K562 (cell line): ENCODE measurements around the gene RHBDF2. TPM values are rescaled to one million over a fixed set of nuclear protein-coding genes. Genes with fewer than 3 reads are reported as not detected.

Experiments used
- BRD9 ChIP-seq: fragments of 450-650 bp; IDR thresholded peaks from 2 replicates; pipeline ENCODE4 v1.6.1; 2018; ENCODE audit warnings: low read depth; ENCODE audit not compliant: partially characterized antibody
- C11orf30 ChIP-seq: fragments of 450-650 bp; IDR thresholded peaks from 2 replicates; pipeline ENCODE4 v1.6.1; 2016; ENCODE audit warnings: low read depth, mild to moderate bottlenecking
- CHD1 ChIP-seq: fragments of 200-600 bp; sonication (generic); IDR thresholded peaks from one replicate; pipeline ENCODE4 v1.6.1; 2012; ENCODE audit warnings: mild to moderate bottlenecking, moderate library complexity, low read length, inconsistent platforms
- CHD2 ChIP-seq: IDR thresholded peaks from 2 replicates; pipeline ENCODE4 v1.6.1; 2011; ENCODE audit warnings: low read depth, low read length
- FOXM1 ChIP-seq, 2 experiments: fragments of 450-650 bp in 1 of 2; sonication (generic) in 1 of 2; formaldehyde crosslinking in 1 of 2; IDR thresholded peaks; 2 replicates each; pipeline versions ENCODE4 v1.6.1 to v1.9.0; 2017 to 2022; ENCODE audit warnings: low read depth in 2 of 2, mild to moderate bottlenecking in 2 of 2, missing genetic modification reagents in 1 of 2, moderate library complexity in 1 of 2
- HDAC1 ChIP-seq, 2 experiments: fragments of 450-650 bp; IDR thresholded peaks; 2 replicates each; pipeline ENCODE4 v1.6.1; 2016 to 2017; ENCODE audit warnings: inconsistent platforms in 1 of 2, mild to moderate bottlenecking in 1 of 2, moderate library complexity in 1 of 2
- HNRNPL ChIP-seq: fragments of 200-400 bp; formaldehyde crosslinking; IDR thresholded peaks from 2 replicates; pipeline ENCODE4 v1.6.1; 2017; ENCODE audit warnings: low read depth, mild to moderate bottlenecking, low read length
- LCOR ChIP-seq: sonication (generic); formaldehyde crosslinking; IDR thresholded peaks from 2 replicates; pipeline ENCODE4 v1.8.0; 2022; ENCODE audit warnings: mild to moderate bottlenecking, missing genetic modification reagents
- NFE2L1 ChIP-seq: fragments of 450-650 bp; IDR thresholded peaks from 2 replicates; pipeline ENCODE4 v1.6.1; 2016; ENCODE audit warnings: missing genetic modification characterization, low read depth, mild to moderate bottlenecking, missing compliant biosample characterization, moderate library complexity, borderline replicate concordance
- POLR2AphosphoS5 ChIP-seq: IDR thresholded peaks from 2 replicates; pipeline ENCODE4 v1.6.1; 2011; ENCODE audit warnings: mild to moderate bottlenecking, low read depth, low read length, moderate library complexity; ENCODE audit not compliant: control insufficient read depth, insufficient read depth
- RAD51 ChIP-seq: fragments of 450-650 bp; IDR thresholded peaks from 2 replicates; pipeline ENCODE4 v1.7.1; 2016; ENCODE audit warnings: low read depth, mild to moderate bottlenecking, borderline replicate concordance
- SRSF3 ChIP-seq: fragments of 200-400 bp; formaldehyde crosslinking; IDR thresholded peaks from 2 replicates; pipeline ENCODE4 v1.6.1; 2016; ENCODE audit warnings: mild to moderate bottlenecking, low read length, moderate library complexity; ENCODE audit not compliant: insufficient read depth
- TRIM24 ChIP-seq, 2 experiments: fragments of 450-650 bp; IDR thresholded peaks; 2 replicates each; pipeline ENCODE4 v1.6.1; 2016
- TRIM28 ChIP-seq: fragments of 450-650 bp; IDR thresholded peaks from 2 replicates; pipeline ENCODE4 v1.6.1; 2017
- VEZF1 ChIP-seq: fragments of 200-800 bp; sonication (Bioruptor generic); IDR thresholded peaks from 2 replicates; pipeline ENCODE4 v1.6.1; 2017; ENCODE audit warnings: missing genetic modification characterization, missing compliant biosample characterization
- ZBTB11 ChIP-seq, 3 experiments: fragments of 200-800 bp in 1 of 3; fragments of 250-450 bp in 1 of 3; fragments of 450-650 bp in 1 of 3; sonication (Bioruptor Pico) in 1 of 3; sonication (Bioruptor generic) in 1 of 3; formaldehyde crosslinking in 1 of 3; IDR thresholded peaks; 2 replicates each; pipeline versions ENCODE4 v1.6.1 to v1.8.0; 2016 to 2022; ENCODE audit warnings: mild to moderate bottlenecking in 2 of 3, missing genetic modification characterization in 2 of 3, missing compliant biosample characterization in 1 of 3, moderate library complexity in 1 of 3
- ZBTB7A ChIP-seq: IDR thresholded peaks from 2 replicates; pipeline ENCODE4 v1.6.1; 2011; ENCODE audit warnings: low read depth, mild to moderate bottlenecking, low read length, moderate library complexity, borderline replicate concordance; ENCODE audit not compliant: control insufficient read depth
- ZKSCAN1 ChIP-seq: fragments of 150-350 bp; IDR thresholded peaks from 2 replicates; pipeline ENCODE4 v1.6.1; 2016; ENCODE audit warnings: low read depth, low read length
- ZNF253 ChIP-seq: fragments of 250-450 bp; sonication (Bioruptor Pico); conservative IDR thresholded peaks from 2 replicates; pipeline ENCODE4 v1.6.1; 2021; ENCODE audit warnings: mild to moderate bottlenecking
- ZNF79 ChIP-seq: fragments of 250-450 bp; sonication (Bioruptor Pico); IDR thresholded peaks from 2 replicates; pipeline ENCODE4 v1.4.0; 2020; ENCODE audit warnings: low read depth, mild to moderate bottlenecking, moderate library complexity
- polyA plus RNA-seq, 8 experiments: library from polyadenylated mRNA; depleted of rRNA in 4 of 8; stranded (reverse) in 5 of 8; unstranded in 3 of 8; fragments of >200 nt; fragmentation: Nextera tagmentation in 2 of 8; fragmentation: Illumina TruSeq in 1 of 8; extraction: Ambion mirVana in 2 of 8; extraction: Trizol in 1 of 8; gene quantifications; 2 replicates each; pipeline versions ENCODE4 v1.2.1 to v1.2.3, GENCODE V29; 2011 to 2014; ENCODE audit warnings: inconsistent platforms in 1 of 8, missing spikeins in 1 of 8
- total RNA-seq, 7 experiments: library from RNA; depleted of rRNA in 6 of 7; stranded (reverse); fragments of >200 nt in 6 of 7; fragmentation: Illumina TruSeq in 2 of 7; extraction: Trizol in 2 of 7; gene quantifications; 2 replicates each; pipeline versions ENCODE4 v1.2.1 to v1.2.3, GENCODE V29; 2011 to 2021; ENCODE audit warnings: low replicate concordance in 1 of 7
- TF ChIP-seq, protein P1 (sequence below): fragments of 200-800 bp; sonication (Bioruptor generic); IDR thresholded peaks from 2 replicates; pipeline ENCODE4 v1.6.1; 2017; ENCODE audit warnings: missing genetic modification characterization, missing compliant biosample characterization

The RHBDF2 gene
- total and polyA plus RNA-seq, 9 of the 15 experiments (the other 6 are each of a cell fraction or from before 2014, with no cell fraction given) = 0.04 to 2.8 (median 1.1) TPM

- no peak for TF ChIP-seq FOXM1 (IDR thresholded peaks at IDR 0.05; ENCODE audit: low read depth)
- 0 out of 2 replicates have a peak, but pooled peaks have one; percentile 30 for TF ChIP-seq FOXM1 (CRISPR knock-in tag; IDR thresholded peaks at IDR 0.05; ENCODE audit: low read depth)
- TF ChIP-seq BRD9 = no peak
- TF ChIP-seq CHD1 = no peak
- 0 out of 4 replicates have a peak, but pooled peaks of 1 of the 2 experiments have one; percentile 10 for TF ChIP-seq HDAC1 (IDR thresholded peaks at IDR 0.05)
- 0 out of 2 replicates have a peak, but pooled peaks have one; percentile 27 for TF ChIP-seq VEZF1
- no peak for TF ChIP-seq LCOR (CRISPR knock-in tag)
- TF ChIP-seq ZNF79 (CRISPR knock-in tag) = no peak
- TF ChIP-seq SRSF3 = no peak
- no peak for TF ChIP-seq RAD51
- TF ChIP-seq ZKSCAN1 = no peak
- no peak for TF ChIP-seq C11orf30
- peak; percentile 45; the same call in 1 of the 2 replicates for TF ChIP-seq ZBTB7A
- no peak for TF ChIP-seq HNRNPL
- TF ChIP-seq NFE2L1 (tag) = no peak
- TF ChIP-seq TRIM24 (IDR thresholded peaks at IDR 0.05) = no peak
- no peak for TF ChIP-seq TRIM28
- no peak for TF ChIP-seq ZBTB11 (CRISPR knock-in tag; IDR thresholded peaks at IDR 0.05)
- TF ChIP-seq ZNF253 (CRISPR knock-in tag) = no peak
- no peak for TF ChIP-seq POLR2AphosphoS5
- TF ChIP-seq, protein P1, sequence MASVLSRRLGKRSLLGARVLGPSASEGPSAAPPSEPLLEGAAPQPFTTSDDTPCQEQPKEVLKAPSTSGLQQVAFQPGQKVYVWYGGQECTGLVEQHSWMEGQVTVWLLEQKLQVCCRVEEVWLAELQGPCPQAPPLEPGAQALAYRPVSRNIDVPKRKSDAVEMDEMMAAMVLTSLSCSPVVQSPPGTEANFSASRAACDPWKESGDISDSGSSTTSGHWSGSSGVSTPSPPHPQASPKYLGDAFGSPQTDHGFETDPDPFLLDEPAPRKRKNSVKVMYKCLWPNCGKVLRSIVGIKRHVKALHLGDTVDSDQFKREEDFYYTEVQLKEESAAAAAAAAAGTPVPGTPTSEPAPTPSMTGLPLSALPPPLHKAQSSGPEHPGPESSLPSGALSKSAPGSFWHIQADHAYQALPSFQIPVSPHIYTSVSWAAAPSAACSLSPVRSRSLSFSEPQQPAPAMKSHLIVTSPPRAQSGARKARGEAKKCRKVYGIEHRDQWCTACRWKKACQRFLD = peak; percentile 2; the same call in 1 of the 2 replicates
- TF ChIP-seq CHD2 = no peak
These were observed 49.0 kb downstream of the RHBDF2 start (continued) for GRCh38 chr17:76452127-76452659.
